MM.1S (cell line): ENCODE results near the gene ERI3.

Experiments
- EZH2phosphoT487 ChIP-seq: fragments of 300-600 bp; sonication (generic); IDR thresholded peaks from 2 replicates; pipeline ENCODE4 v1.6.1; 2018; ENCODE audit warnings: antibody characterized with exemption, low read length
- TF ChIP-seq, protein P1 (sequence below): fragments of 300-600 bp; sonication (generic); IDR thresholded peaks from 2 replicates; pipeline ENCODE4 v1.5.1; 2016; ENCODE audit warnings: antibody characterized with exemption, low read length, mixed read lengths

DNA sequence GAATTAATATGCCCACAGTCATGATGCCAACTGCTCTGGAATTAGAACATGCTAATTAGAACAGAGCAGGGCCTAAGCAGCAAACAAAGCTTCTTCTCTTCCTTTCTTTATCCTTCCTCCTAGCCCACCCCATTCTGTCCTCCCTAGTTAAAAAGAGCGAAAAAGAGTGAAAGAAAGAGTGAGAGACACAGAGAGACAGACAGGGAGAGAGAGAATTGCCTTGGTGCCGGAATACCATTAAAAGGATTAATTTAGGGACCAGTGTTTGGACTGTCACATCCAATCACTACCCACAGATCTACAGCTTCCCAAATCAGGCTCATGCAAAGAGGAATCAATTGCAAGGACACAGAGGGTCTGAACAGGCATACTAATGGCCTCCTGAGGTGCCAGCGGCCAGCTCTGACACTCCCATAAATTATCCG is 7.0 kb downstream of the ERI3 start:
- TF ChIP-seq, protein P1, sequence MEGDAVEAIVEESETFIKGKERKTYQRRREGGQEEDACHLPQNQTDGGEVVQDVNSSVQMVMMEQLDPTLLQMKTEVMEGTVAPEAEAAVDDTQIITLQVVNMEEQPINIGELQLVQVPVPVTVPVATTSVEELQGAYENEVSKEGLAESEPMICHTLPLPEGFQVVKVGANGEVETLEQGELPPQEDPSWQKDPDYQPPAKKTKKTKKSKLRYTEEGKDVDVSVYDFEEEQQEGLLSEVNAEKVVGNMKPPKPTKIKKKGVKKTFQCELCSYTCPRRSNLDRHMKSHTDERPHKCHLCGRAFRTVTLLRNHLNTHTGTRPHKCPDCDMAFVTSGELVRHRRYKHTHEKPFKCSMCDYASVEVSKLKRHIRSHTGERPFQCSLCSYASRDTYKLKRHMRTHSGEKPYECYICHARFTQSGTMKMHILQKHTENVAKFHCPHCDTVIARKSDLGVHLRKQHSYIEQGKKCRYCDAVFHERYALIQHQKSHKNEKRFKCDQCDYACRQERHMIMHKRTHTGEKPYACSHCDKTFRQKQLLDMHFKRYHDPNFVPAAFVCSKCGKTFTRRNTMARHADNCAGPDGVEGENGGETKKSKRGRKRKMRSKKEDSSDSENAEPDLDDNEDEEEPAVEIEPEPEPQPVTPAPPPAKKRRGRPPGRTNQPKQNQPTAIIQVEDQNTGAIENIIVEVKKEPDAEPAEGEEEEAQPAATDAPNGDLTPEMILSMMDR, result no peak
- no peak for TF ChIP-seq EZH2phosphoT487
